HG03108 (cell line): ENCODE results near the gene AKR1C1.
"Not testable (repeated sequence)": the region's sequence is repeated elsewhere in the genome, so short reads cannot be mapped to it uniquely, and the experiment has no call there.

Experiments used
- ATAC-seq: cut with Tn5 transposase; IDR thresholded peaks from one replicate; pipeline ENCODE4 v1.9.1; 2021; ENCODE audit warnings: moderate library complexity; ENCODE audit not compliant: unreplicated experiment

Gene AKR1C1

GRCh38 chr10:4947039-4947634, 16.1 kb upstream of the AKR1C1 start:
- no peak for ATAC-seq

GRCh38 chr10:4947635-4948596, 15.3 kb upstream of the AKR1C1 start:
- ATAC-seq, result no peak

- not testable (repeated sequence) for ATAC-seq
These were observed 11.6 kb upstream of the AKR1C1 start for GRCh38 chr10:4951512-4952162.

GRCh38 chr10:4953405-4953804, 9.8 kb upstream of the AKR1C1 start:
- ATAC-seq, result no peak

GRCh38 chr10:4956088-4956487, 7.1 kb upstream of the AKR1C1 start:
- not testable (repeated sequence) for ATAC-seq

- ATAC-seq, result not testable (repeated sequence)
These were observed 6.1 kb upstream of the AKR1C1 start for GRCh38 chr10:4956955-4957645.

GRCh38 chr10:4961558-4961957, 1.7 kb upstream of the AKR1C1 start:
- not testable (repeated sequence) for ATAC-seq

- ATAC-seq, result not testable (repeated sequence)
These were observed 907 bp upstream of the AKR1C1 start for GRCh38 chr10:4962308-4962707.

GRCh38 chr10:4963815-4964154, 570 bp downstream of the AKR1C1 start:
- not testable (repeated sequence) for ATAC-seq

GRCh38 chr10:4965763-4966162, 2.5 kb downstream of the AKR1C1 start:
- not testable (repeated sequence) for ATAC-seq

GRCh38 chr10:4967189-4967588, 4.0 kb downstream of the AKR1C1 start:
- ATAC-seq, result not testable (repeated sequence)

GRCh38 chr10:4969289-4969688, 6.1 kb downstream of the AKR1C1 start:
- ATAC-seq, result not testable (repeated sequence)

- not testable (repeated sequence) for ATAC-seq
These were observed 7.1 kb downstream of the AKR1C1 start for GRCh38 chr10:4970362-4970761.

GRCh38 chr10:4972369-4973142, 9.3 kb downstream of the AKR1C1 start:
- ATAC-seq, result not testable (repeated sequence)

GRCh38 chr10:4973294-4973693, 10.1 kb downstream of the AKR1C1 start:
- not testable (repeated sequence) for ATAC-seq

- ATAC-seq, result not testable (repeated sequence)
These were observed 11.2 kb downstream of the AKR1C1 start for GRCh38 chr10:4974400-4974799.

- no peak for ATAC-seq
These were observed 13.8 kb downstream of the AKR1C1 start for GRCh38 chr10:4977025-4977424.

- ATAC-seq, result no peak
These were observed 15.7 kb downstream of the AKR1C1 start for GRCh38 chr10:4978870-4979269.

- ATAC-seq, result no peak
These were observed 17.6 kb downstream of the AKR1C1 start for GRCh38 chr10:4980793-4981192.
